Fibroblast of skin of abdomen (primary cell): ENCODE data around the gene NYNRIN.

Source experiments
- DNase-seq: peaks from one replicate; pipeline ENCODE4 v3.0.0-alpha.2; 2013

The NYNRIN gene

GRCh38 chr14:24415421-24416253, 16.8 kb downstream of the NYNRIN start:
- no peak for DNase-seq

- DNase-seq = no peak
Measured at GRCh38 chr14:24416254-24416931, 17.6 kb downstream of the NYNRIN start.

- DNase-seq = no peak
Measured at GRCh38 chr14:24416932-24417619, 18.3 kb downstream of the NYNRIN start.

- DNase-seq = no peak
Measured at GRCh38 chr14:24417832-24418491, 19.2 kb downstream of the NYNRIN start.

GRCh38 chr14:24418492-24418873, 19.7 kb downstream of the NYNRIN start:
- DNase-seq = no peak

- no peak for DNase-seq
Measured at GRCh38 chr14:24422261-24422660, 23.5 kb downstream of the NYNRIN start.

GRCh38 chr14:24422694-24423601, 24.1 kb downstream of the NYNRIN start:
- DNase-seq = no peak

GRCh38 chr14:24425704-24426103, 26.9 kb downstream of the NYNRIN start:
- peak; percentile 67 for DNase-seq

- DNase-seq = no peak
Measured at GRCh38 chr14:24426150-24426911, 27.5 kb downstream of the NYNRIN start.

GRCh38 chr14:24426912-24427536, 28.2 kb downstream of the NYNRIN start:
- no peak for DNase-seq

- DNase-seq = no peak
Measured at GRCh38 chr14:24427537-24428508, 29.0 kb downstream of the NYNRIN start.

- DNase-seq = no peak
Measured at GRCh38 chr14:24428628-24429394, 30.0 kb downstream of the NYNRIN start.

- DNase-seq = peak; percentile 94
Measured at GRCh38 chr14:24429395-24430142, 30.8 kb downstream of the NYNRIN start, which contains the start of the genes CBLN3 and KHNYN. Gene CBLN3 (minus strand): TSS chr14:24429668. CDS start chr14:24429054, 614 bp downstream. Gene KHNYN (plus strand): TSS chr14:24429954. CDS start chr14:24430731, 777 bp downstream.

- DNase-seq = peak; percentile 80
Measured at GRCh38 chr14:24430143-24430681, 31.4 kb downstream of the NYNRIN start.

- DNase-seq = peak; percentile 45
Measured at GRCh38 chr14:24430682-24431568, 32.1 kb downstream of the NYNRIN start.
